HepG2 (cell line): ENCODE data around the gene SLC22A23. TPM values are rescaled to one million over a fixed set of nuclear protein-coding genes. Genes with fewer than 3 reads are reported as not detected.

ENCODE experiments used
- CREB3 ChIP-seq: sonication (generic); formaldehyde crosslinking; IDR thresholded peaks from 2 replicates; pipeline ENCODE4 v1.5.0; 2020; ENCODE audit warnings: missing genetic modification reagents
- IKZF1 ChIP-seq: fragments of 450-650 bp; IDR thresholded peaks from 2 replicates; pipeline ENCODE4 v1.7.1; 2016
- KIAA2018 ChIP-seq: sonication (generic); formaldehyde crosslinking; IDR thresholded peaks from 2 replicates; pipeline ENCODE4 v1.5.0; 2020; ENCODE audit warnings: mild to moderate bottlenecking, missing genetic modification reagents, borderline replicate concordance
- MEIS2 ChIP-seq: sonication (generic); formaldehyde crosslinking; IDR thresholded peaks from 2 replicates; pipeline ENCODE4 v1.9.0; 2021; ENCODE audit warnings: mild to moderate bottlenecking, missing genetic modification reagents
- NCOR1 ChIP-seq: fragments of 200-600 bp; sonication (generic); IDR thresholded peaks from 2 replicates; pipeline ENCODE4 v1.7.0; 2017; ENCODE audit warnings: antibody characterized with exemption, low read length, borderline replicate concordance
- RBAK ChIP-seq: sonication (generic); formaldehyde crosslinking; IDR thresholded peaks from 2 replicates; pipeline ENCODE4 v1.5.1; 2020; ENCODE audit warnings: mild to moderate bottlenecking, missing genetic modification reagents
- ZNF354B ChIP-seq: sonication (generic); formaldehyde crosslinking; IDR thresholded peaks from 2 replicates; pipeline ENCODE4 v1.8.0; 2022; ENCODE audit warnings: mild to moderate bottlenecking, missing genetic modification reagents
- ZNF589 ChIP-seq: sonication (generic); formaldehyde crosslinking; conservative IDR thresholded peaks from 2 replicates; pipeline ENCODE4 v1.8.0; 2022; ENCODE audit warnings: mild to moderate bottlenecking, moderate library complexity, missing genetic modification reagents
- ZNF639 ChIP-seq: conservative IDR thresholded peaks from 2 replicates; pipeline ENCODE4 v1.6.1; 2018; ENCODE audit warnings: missing genetic modification reagents
- ZNF777 ChIP-seq: sonication (generic); formaldehyde crosslinking; IDR thresholded peaks from 2 replicates; pipeline ENCODE4 v1.4.0; 2020; ENCODE audit warnings: missing genetic modification reagents
- polyA plus RNA-seq, 8 experiments: library from polyadenylated mRNA; depleted of rRNA in 3 of 8; stranded (reverse) in 7 of 8; unstranded in 1 of 8; fragments of >200 nt; fragmentation: Illumina TruSeq in 4 of 8; extraction: Trizol in 4 of 8; gene quantifications; 2 replicates each; pipeline versions ENCODE4 v1.2.1 to v1.2.3, GENCODE V29; 2011 to 2016; ENCODE audit warnings: low read depth in 4 of 8, missing spikeins in 1 of 8, mixed read lengths in 1 of 8; ENCODE audit not compliant: insufficient read depth in 1 of 8
- total RNA-seq, 5 experiments: library from RNA; depleted of rRNA; stranded (reverse); fragments of >200 nt; fragmentation: Illumina TruSeq; extraction: Trizol; gene quantifications; 2 replicates each; pipeline ENCODE4 v1.2.3, GENCODE V29; 2016; ENCODE audit warnings: low read depth in 1 of 5

SLC22A23 gene
- total and polyA plus RNA-seq, 2 of the 13 experiments (the other 11 are each of a cell fraction or from before 2014, with no cell fraction given), result 11.8 to 17.5 TPM

GRCh38 chr6:3233904-3234303, 222.9 kb downstream of the SLC22A23 start (continued):
- TF ChIP-seq ZNF354B (CRISPR knock-in tag), result no peak
- no peak for TF ChIP-seq ZNF589
- TF ChIP-seq ZNF777, result no peak
- TF ChIP-seq CREB3, result no peak
- TF ChIP-seq RBAK (CRISPR knock-in tag), result no peak
- no peak for TF ChIP-seq ZNF639 (CRISPR knock-in tag)
- TF ChIP-seq MEIS2 (CRISPR knock-in tag), result no peak
- TF ChIP-seq NCOR1, result no peak
- no peak for TF ChIP-seq IKZF1
- no peak for TF ChIP-seq KIAA2018
- TF ChIP-seq, all 625 proteins: peak for 0
